ENCODE results near the gene DNAH11. TPM values are rescaled to one million over a fixed set of nuclear protein-coding genes. Genes with fewer than 3 reads are reported as not detected.

The DNAH11 gene
- total RNA-seq, 1 donor from 2014 or later: 1.7 TPM

DNA sequence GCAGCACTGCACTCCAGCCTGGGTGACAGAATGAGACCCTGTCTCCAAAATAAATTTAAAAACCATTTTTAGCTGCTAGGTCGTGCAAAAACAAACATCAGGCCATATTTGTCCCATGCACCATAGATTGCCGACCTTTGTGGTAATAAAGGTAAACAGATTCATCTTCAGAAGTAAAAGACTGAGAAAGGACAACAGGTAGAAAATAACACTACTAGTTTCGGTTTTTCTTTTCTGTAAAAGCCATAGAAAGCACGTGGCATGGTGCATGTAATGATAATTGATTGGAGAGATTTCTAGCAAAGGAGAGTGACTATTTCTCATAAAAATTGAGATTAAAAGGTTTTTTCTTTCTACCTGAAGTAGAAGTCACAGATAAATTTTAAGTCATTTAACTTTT, 93.9 kb downstream of the DNAH11 start:
- no peak overlapping the region for H3K4me3 ChIP-seq
- TF ChIP-seq, protein P1, sequence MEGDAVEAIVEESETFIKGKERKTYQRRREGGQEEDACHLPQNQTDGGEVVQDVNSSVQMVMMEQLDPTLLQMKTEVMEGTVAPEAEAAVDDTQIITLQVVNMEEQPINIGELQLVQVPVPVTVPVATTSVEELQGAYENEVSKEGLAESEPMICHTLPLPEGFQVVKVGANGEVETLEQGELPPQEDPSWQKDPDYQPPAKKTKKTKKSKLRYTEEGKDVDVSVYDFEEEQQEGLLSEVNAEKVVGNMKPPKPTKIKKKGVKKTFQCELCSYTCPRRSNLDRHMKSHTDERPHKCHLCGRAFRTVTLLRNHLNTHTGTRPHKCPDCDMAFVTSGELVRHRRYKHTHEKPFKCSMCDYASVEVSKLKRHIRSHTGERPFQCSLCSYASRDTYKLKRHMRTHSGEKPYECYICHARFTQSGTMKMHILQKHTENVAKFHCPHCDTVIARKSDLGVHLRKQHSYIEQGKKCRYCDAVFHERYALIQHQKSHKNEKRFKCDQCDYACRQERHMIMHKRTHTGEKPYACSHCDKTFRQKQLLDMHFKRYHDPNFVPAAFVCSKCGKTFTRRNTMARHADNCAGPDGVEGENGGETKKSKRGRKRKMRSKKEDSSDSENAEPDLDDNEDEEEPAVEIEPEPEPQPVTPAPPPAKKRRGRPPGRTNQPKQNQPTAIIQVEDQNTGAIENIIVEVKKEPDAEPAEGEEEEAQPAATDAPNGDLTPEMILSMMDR (IDR thresholded peaks at IDR 0.05): no peak
- TF ChIP-seq POLR2AphosphoS5 (IDR thresholded peaks at IDR 0.05; ENCODE audit: insufficient read depth in 1 of 2, low read depth in 1 of 2) (no peak), POLR2A (IDR thresholded peaks at IDR 0.05) (no peak)
- intact Hi-C loops (cut with DNase I): no loop called here
- no peaks in the 10 kb centered on the region for H3K9me3 ChIP-seq
- H3K4me1 ChIP-seq: no peaks in the 10 kb centered on the region
- no peaks in the 10 kb centered on the region for H3K27me3 ChIP-seq
- no peaks in the 10 kb centered on the region for H3K36me3 ChIP-seq
- no peak overlapping the region for H3K27ac ChIP-seq
- DNase-seq (ENCODE audit: extremely low spot score in 2 of 2): no peak

DNA sequence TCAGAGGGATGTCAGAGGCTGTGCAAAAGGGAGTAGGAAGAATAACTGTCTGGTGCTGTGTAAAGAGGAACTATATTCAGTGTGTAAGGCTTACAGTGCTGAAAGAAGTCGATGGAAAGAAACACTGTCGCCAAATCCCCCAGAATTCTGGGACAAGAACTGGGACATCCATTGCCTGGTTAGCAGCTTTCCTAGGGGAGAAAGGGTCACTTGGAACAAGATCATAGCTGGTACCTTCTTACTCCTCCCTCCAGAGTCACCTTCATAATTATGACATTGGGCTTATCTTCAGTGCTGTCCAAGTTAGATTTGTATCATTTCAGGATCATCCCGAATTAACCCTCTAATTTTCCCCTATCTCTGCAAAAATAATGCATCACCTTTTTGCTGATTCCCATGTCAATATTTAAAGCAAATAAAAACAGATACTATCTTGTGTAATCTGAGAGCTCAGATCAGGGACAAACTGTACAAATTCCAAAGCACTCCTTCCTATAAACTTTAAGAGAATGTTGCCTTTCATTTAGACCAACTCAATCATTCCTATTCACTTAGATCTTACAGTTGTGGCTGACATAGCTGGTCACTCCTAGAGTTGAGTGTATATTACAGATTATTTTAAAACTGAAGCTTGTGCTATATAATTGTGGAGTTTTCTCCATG, 96.5 kb downstream of the DNAH11 start:
- no peak for TF ChIP-seq POLR2A (IDR thresholded peaks at IDR 0.05)
- TF ChIP-seq POLR2AphosphoS5 (IDR thresholded peaks at IDR 0.05; ENCODE audit: insufficient read depth in 1 of 2, low read depth in 1 of 2): no peak
- TF ChIP-seq, protein P1 (IDR thresholded peaks at IDR 0.05): no peak

DNA sequence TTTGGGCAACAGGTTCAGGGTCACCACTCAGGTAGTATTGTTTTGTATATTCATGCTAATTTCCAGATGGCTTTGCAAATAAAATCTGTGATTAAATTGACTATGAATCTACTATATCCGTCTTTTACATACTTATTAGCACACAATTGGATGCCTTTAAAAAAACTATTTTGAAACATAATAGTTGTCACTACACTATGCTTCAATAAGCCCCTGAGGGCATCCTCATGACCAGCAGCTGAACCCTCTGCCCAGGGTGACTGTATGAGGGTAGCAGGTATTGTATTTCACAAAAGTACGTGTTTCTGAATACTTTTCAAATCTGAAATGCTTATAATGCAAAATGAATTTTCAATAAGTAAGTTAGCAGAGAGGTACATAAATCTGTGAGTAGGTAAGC, 97.3 kb downstream of the DNAH11 start:
- Histone ChIP-seq H3K4me3 (no peak overlapping the region), H3K36me3 (no peaks in the 10 kb centered on the region), H3K9me3 (no peaks in the 10 kb centered on the region), H3K27me3 (no peaks in the 10 kb centered on the region), H3K27ac (no peak overlapping the region), H3K4me1 (no peaks in the 10 kb centered on the region)
- TF ChIP-seq, protein P1 (IDR thresholded peaks at IDR 0.05): no peak
- TF ChIP-seq POLR2AphosphoS5 (IDR thresholded peaks at IDR 0.05; ENCODE audit: insufficient read depth in 1 of 2, low read depth in 1 of 2): no peak
- no peak for TF ChIP-seq POLR2A (IDR thresholded peaks at IDR 0.05)
- DNase-seq (ENCODE audit: extremely low spot score in 2 of 2): no peak
- intact Hi-C loops (cut with DNase I): no loop called here

More for the DNA sequence above, 96.5 kb downstream of the DNAH11 start:
- Histone ChIP-seq H3K9me3 (no peaks in the 10 kb centered on the region), H3K36me3 (no peaks in the 10 kb centered on the region), H3K4me1 (no peaks in the 10 kb centered on the region), H3K27ac (no peak overlapping the region), H3K27me3 (no peaks in the 10 kb centered on the region), H3K4me3 (no peak overlapping the region)
- no peak for DNase-seq (ENCODE audit: extremely low spot score in 2 of 2)
- intact Hi-C loops (cut with DNase I): no loop called here

DNA sequence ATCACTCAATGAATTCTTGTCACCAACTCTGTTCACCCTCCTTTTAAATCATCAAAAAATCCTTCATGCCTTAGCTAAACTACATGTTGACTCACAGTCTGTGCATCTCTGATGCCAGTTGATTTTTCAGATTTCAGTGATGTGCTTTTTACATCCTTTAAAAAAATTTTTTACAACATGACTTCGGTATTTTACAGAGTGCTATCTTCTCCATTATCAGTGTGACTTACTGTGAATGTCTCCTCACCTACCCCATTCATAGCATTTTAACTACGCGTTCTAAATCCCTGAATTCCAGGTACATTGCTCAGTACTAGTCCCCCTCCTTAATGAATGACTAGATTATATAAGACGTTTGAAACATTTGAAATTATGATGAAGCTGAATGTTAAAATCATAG, 98.7 kb downstream of the DNAH11 start:
- DNase-seq (ENCODE audit: extremely low spot score in 2 of 2): no peak
- intact Hi-C loops (cut with DNase I): no loop called here
- H3K4me1 ChIP-seq: no peaks in the 10 kb centered on the region
- H3K36me3 ChIP-seq: no peaks in the 10 kb centered on the region
- TF ChIP-seq POLR2AphosphoS5 (IDR thresholded peaks at IDR 0.05; ENCODE audit: insufficient read depth in 1 of 2, low read depth in 1 of 2): no peak
- TF ChIP-seq, protein P1 (IDR thresholded peaks at IDR 0.05): no peak
- TF ChIP-seq POLR2A (IDR thresholded peaks at IDR 0.05): no peak
- no peak overlapping the region for H3K4me3 ChIP-seq
- no peaks in the 10 kb centered on the region for H3K9me3 ChIP-seq
- H3K27me3 ChIP-seq: no peaks in the 10 kb centered on the region
- no peak overlapping the region for H3K27ac ChIP-seq

DNA sequence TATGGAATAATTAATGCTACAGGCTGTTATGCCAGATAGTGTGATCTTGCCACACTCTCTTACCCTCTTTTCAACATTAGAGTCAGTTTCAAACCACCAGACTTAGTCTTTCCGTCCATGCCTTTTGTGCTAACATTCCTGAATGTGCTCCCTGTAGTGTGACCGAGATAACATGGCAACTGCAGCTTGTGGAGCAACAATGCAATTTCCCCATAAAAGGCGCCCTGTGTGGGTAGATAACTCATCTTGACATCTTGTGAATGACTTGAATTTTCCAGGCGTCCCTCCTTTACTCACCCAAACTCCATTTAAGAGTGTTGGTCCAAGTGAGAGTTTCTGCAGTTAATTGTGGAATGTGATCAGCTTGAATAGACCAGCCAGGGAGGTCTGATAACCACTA, 99.6 kb downstream of the DNAH11 start:
- DNase-seq (ENCODE audit: extremely low spot score in 2 of 2): no peak
- Histone ChIP-seq H3K36me3 (no peaks in the 10 kb centered on the region), H3K9me3 (no peaks in the 10 kb centered on the region), H3K27ac (no peak overlapping the region), H3K27me3 (no peaks in the 10 kb centered on the region), H3K4me3 (no peak overlapping the region), H3K4me1 (no peaks in the 10 kb centered on the region)
- TF ChIP-seq POLR2A (IDR thresholded peaks at IDR 0.05) (no peak), POLR2AphosphoS5 (IDR thresholded peaks at IDR 0.05; ENCODE audit: insufficient read depth in 1 of 2, low read depth in 1 of 2) (no peak)
- TF ChIP-seq, protein P1 (IDR thresholded peaks at IDR 0.05): no peak
- intact Hi-C loops (cut with DNase I): no loop called here

Measured in vagina (tissue), 2 donors.